Transverse colon (tissue), 4 donors: ENCODE measurements around the gene PTK7.

Source experiments
- POLR2A ChIP-seq: fragments of 450-650 bp; IDR thresholded peaks from one replicate; pipeline ENCODE4 v1.6.1; 2016; ENCODE audit warnings: antibody characterized with exemption, mild to moderate bottlenecking, moderate library complexity
- POLR2AphosphoS5 ChIP-seq, 3 donors: sonication (generic); formaldehyde crosslinking; IDR thresholded peaks; one replicate each; pipeline ENCODE4 v1.6.1; 2016; ENCODE audit warnings: antibody characterized with exemption in 3 of 3
- TF ChIP-seq, protein P1 (sequence below), 5 experiments: fragments of 200-600 bp in 3 of 5; fragments of 450-650 bp in 2 of 5; sonication (generic) in 3 of 5; IDR thresholded peaks; 1 replicate in 2 of 5; 2 replicates in 3 of 5; pipeline ENCODE4 v1.5.1; 2016 to 2017; ENCODE audit warnings: antibody characterized with exemption in 5 of 5, inconsistent platforms in 3 of 5, mild to moderate bottlenecking in 2 of 5, moderate library complexity in 1 of 5

- TF ChIP-seq, protein P1, sequence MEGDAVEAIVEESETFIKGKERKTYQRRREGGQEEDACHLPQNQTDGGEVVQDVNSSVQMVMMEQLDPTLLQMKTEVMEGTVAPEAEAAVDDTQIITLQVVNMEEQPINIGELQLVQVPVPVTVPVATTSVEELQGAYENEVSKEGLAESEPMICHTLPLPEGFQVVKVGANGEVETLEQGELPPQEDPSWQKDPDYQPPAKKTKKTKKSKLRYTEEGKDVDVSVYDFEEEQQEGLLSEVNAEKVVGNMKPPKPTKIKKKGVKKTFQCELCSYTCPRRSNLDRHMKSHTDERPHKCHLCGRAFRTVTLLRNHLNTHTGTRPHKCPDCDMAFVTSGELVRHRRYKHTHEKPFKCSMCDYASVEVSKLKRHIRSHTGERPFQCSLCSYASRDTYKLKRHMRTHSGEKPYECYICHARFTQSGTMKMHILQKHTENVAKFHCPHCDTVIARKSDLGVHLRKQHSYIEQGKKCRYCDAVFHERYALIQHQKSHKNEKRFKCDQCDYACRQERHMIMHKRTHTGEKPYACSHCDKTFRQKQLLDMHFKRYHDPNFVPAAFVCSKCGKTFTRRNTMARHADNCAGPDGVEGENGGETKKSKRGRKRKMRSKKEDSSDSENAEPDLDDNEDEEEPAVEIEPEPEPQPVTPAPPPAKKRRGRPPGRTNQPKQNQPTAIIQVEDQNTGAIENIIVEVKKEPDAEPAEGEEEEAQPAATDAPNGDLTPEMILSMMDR (IDR thresholded peaks at IDR 0.05) = no peak
- TF ChIP-seq POLR2A (no peak), POLR2AphosphoS5 (IDR thresholded peaks at IDR 0.05) (no peak)
Measured at GRCh38 chr6:43188426-43188825, 112.3 kb downstream of the PTK7 start.
